ENCODE measurements around the gene BRD4. TPM values are rescaled to one million over a fixed set of nuclear protein-coding genes. Genes with fewer than 3 reads are reported as not detected.

Gene BRD4
- total and polyA plus RNA-seq, 2 of the 13 experiments (the other 11 are each of a cell fraction or from before 2014, with no cell fraction given): 10.5 to 11.4 TPM

GRCh38 chr19:15222738-15223648, 109.3 kb downstream of the BRD4 start (continued):
- TF ChIP-seq ZBTB37 (CRISPR knock-in tag; IDR thresholded peaks at IDR 0.05): no peak
- TF ChIP-seq RNF219 (CRISPR knock-in tag; IDR thresholded peaks at IDR 0.05): no peak
- no peak for TF ChIP-seq ATF4 (CRISPR knock-in tag; IDR thresholded peaks at IDR 0.05)
- TF ChIP-seq PREB (CRISPR knock-in tag; IDR thresholded peaks at IDR 0.05): no peak
- peak; percentile 96 for TF ChIP-seq RFX3 (CRISPR knock-in tag; IDR thresholded peaks at IDR 0.05)
- TF ChIP-seq NR2C2 (CRISPR knock-in tag; IDR thresholded peaks at IDR 0.05; ENCODE audit: borderline replicate concordance): no peak
- no peak for TF ChIP-seq ZNF605 (CRISPR knock-in tag; IDR thresholded peaks at IDR 0.05)
- TF ChIP-seq CHCHD3 (CRISPR knock-in tag; IDR thresholded peaks at IDR 0.05): no peak
- TF ChIP-seq TFAP4 (IDR thresholded peaks at IDR 0.05; ENCODE audit: borderline replicate concordance, low read depth): peak; percentile 40; the same call in 1 of the 2 replicates
- TF ChIP-seq ZNF431 (CRISPR knock-in tag; IDR thresholded peaks at IDR 0.05; ENCODE audit: borderline replicate concordance, low read depth): no peak
- no peak for TF ChIP-seq DBP (CRISPR knock-in tag; IDR thresholded peaks at IDR 0.05; ENCODE audit: not compliant biosample characterization)
- TF ChIP-seq IRF9 (CRISPR knock-in tag; IDR thresholded peaks at IDR 0.05; ENCODE audit: borderline replicate concordance): no peak
- no peak for TF ChIP-seq GFI1 (CRISPR knock-in tag; IDR thresholded peaks at IDR 0.05; ENCODE audit: borderline replicate concordance)
- no peak for TF ChIP-seq YEATS2 (CRISPR knock-in tag; IDR thresholded peaks at IDR 0.05; ENCODE audit: borderline replicate concordance)
- TF ChIP-seq SIN3B (IDR thresholded peaks at IDR 0.05; ENCODE audit: low read length): no peak
- no peak for TF ChIP-seq ZSCAN29 (CRISPR knock-in tag; conservative IDR thresholded peaks at IDR 0.05)
- TF ChIP-seq SYNCRIP (IDR thresholded peaks at IDR 0.05; ENCODE audit: insufficient read depth, low read depth, low read length): no peak
- no peak for TF ChIP-seq ZNF160 (CRISPR knock-in tag; IDR thresholded peaks at IDR 0.05)
- no peak for TF ChIP-seq PPARG (CRISPR knock-in tag; conservative IDR thresholded peaks at IDR 0.05)
